Stimulated activated CD4-positive, alpha-beta T cell treated with anti-CD3 and anti-CD28 coated beads, Interleukin-15, amount 100 ng/mL, for 24 hours (primary cell): Measurements from ENCODE around the gene PEPD.

Experiments
- DNase-seq: peaks from one replicate; pipeline ENCODE4 v3.0.0-alpha.2; 2020

PEPD gene

DNA sequence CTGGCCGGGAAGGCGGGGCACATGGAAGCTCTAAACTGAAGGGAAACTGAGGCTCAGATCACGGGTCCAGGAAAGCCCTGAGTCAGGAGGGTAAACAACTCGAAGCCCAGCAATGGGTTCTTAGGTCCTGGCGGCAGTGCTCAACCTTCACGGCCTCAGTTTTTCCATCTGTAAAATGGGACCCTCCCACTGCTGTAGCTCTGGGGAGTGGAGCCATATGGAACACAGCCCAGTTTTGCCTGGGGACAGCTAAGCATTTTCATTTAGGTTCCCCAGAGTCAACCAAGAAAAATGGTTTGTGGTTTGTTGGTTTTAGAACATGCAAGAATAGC lies 117.7 kb downstream of the PEPD start:
- no peak for DNase-seq

DNA sequence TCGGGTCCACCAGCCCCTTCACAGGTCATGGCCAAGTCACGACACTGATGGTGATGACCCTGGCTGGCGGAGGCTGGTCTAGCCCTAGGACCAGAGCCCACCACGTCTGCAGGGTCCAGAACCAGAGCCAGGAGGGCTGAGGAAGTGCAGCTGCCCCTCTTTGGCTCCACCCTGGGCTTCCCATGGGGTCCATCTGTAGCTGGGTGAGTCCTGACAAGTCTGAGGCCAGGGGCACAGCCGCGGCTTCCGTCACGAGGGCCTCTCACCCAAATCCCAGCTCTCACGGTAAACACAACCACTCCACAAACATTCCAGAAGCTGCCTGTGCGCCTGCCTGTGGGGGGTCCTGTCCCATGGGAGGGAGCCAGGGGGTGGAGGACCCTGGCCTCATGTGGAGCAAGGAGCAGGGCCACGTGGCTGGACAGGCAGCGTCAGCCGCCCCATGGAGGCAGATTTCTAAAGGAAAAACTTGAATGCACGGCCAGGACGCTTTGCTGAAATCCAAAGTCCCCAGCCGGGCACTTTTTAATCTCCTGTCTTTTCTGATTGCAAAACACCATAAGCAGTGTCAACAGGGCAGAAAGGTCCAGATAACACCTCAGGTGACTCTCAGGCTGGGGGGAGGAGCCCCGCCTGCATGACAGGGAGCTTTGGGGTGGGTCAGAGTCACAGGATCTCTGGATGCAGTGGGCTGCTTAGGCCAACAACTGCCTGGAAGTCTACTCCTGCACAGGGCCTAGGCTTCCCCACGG lies 118.2 kb downstream of the PEPD start:
- DNase-seq = no peak

GRCh38 chr19:33402421-33403220 lies 119.0 kb downstream of the PEPD start:
- no peak for DNase-seq

DNA sequence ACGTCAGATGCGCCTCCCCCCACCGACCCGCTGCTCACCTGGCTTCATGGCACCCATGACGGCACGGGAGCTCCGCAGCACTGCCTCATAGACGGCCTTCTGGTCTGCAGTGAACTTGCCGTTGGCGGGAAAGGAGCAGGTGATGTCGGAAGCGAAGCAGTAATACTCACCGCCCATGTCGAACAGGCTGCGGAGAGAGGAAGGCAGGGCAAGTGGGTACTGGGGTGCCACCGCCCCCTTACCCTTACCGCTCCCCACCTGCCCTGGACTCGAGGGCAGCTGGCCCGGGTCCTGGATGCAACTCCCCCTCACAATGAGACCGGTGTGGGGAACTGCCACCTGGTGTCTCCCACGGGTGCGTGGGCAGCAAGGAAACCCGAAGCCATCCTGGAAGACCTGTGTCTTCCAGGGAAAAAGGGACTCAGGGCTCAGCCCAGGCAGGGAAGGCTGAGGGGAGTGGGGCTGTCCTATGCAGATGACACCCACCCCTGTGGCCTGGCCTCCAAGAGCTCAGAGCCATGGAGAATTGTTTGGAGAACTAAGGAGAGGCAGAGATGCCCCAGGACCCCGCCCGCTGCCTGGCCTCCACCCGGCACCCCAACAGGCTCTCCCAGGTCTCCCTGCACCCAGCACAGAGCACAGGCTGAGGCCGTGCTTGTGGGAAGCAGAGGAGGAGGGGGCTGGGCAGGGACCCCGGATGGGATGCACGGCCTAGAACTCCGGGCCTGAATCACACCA lies 119.7 kb downstream of the PEPD start:
- no peak for DNase-seq

DNA sequence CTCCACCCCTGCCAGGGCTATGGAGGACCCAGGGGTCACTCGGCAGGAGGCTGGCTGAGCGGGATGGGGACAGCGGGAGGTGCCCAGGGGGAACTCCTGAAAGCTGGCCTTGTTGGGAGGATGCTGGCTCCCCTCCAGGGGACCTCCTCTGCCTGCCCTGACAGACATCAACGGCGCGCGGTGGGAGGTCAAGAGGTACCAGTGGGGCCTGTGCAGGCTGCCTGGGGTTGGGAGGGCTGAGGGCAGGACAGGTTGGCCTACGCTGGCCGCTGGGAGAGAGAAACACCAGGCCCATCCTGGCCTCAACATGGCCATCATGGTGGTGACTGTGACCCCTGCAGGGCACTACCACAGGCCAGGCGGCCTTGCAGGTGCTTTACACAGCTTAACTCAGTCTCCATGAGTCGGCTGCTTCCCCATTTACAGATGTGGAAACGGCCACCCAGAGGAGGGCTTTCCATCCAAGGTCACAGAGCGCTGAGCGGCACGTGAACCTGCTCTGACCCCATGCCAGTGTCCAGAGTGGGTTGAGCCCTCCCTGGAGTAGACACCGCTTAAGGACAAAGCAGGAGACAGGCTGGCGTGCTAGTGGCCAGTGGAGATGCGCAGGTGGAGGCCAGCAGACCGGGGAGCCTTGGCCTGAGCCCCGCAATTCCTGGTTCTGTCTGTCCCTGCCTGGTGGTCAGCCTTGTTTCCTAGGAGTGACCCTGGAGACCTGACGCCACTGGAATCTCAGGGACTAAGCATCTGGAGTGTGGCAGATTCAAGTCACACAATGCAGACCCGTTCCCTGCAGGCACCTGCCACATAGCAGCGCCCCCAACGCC lies 120.5 kb downstream of the PEPD start:
- DNase-seq = no peak

DNA sequence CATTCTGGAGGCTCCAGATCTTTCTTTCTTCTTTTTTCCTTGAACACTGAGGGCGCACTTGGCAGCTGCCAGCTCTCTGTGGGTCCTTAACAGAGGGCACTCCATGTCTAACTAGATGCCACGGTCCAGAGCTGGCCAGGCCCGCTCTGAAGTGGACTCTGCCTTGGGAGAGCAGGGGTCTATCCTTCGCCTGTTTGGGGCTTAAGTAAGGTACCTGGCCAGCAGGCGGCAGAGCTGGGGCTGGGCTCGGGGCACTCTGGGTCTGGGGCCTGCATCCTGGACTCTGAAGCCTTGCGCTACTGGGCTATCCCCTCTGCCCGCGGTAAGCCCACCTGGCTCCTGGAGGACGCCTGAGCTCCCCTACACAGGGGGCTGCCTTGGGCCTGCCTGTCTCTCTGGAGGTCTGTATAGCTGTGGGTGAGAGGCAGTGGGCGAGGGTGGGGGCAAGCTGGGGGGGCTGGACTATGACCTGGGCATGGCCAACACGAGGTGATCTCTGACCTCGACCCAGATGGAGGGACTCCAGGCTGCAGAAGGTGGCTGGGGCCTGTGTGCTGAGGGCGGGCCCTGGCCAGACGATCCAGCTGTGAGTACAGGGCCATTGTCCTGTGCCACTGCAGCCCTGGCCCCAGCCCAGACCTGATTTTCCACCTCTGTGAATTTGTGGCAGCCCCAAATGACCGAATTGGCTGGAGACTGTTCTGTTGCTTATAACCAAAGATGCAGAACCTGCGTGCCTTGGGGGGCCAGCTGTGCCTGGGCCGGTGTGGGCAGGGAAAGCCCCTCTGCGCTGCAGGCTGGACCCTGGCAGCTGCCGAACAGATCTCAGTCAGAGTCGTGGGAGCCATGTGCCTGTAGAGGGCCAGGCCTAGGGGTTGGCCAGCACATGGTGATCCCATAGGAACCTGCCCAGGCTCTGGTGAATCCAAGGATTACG lies 121.6 kb downstream of the PEPD start:
- DNase-seq = no peak

GRCh38 chr19:33399081-33399744 lies 122.4 kb downstream of the PEPD start:
- no peak for DNase-seq

DNA sequence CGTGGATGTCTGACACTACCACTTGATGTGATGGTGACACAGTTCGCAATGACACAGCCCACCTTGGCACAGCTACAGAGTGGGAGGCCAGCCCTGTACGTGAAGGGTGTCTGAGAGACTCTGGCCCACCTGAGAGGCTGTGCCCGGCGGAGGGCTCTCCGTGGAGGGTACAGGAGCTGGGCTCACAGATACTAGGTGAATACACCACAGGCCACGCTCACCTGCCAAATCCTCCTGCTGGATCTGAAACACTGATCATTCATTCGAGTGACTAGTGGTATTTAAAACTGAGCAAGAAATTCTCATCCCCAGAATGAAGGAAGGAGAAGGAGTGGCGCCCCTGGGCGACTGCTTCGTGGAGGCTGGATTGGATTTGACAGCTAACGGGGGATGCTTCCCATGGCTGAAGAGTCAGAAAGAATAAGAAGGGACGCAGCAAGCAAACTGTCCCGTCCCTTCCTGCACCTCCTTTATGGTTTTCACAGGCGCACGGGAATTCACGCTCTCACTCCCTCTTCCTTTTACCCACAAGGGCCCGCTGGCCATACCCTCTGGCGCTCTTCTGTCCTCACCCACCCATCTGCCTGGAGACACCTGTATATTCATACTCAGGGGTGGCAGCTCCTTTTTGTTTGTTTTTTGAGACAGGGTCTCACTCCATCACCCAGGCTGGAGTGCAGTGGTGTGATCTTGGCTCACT lies 123.1 kb downstream of the PEPD start:
- DNase-seq = no peak

DNA sequence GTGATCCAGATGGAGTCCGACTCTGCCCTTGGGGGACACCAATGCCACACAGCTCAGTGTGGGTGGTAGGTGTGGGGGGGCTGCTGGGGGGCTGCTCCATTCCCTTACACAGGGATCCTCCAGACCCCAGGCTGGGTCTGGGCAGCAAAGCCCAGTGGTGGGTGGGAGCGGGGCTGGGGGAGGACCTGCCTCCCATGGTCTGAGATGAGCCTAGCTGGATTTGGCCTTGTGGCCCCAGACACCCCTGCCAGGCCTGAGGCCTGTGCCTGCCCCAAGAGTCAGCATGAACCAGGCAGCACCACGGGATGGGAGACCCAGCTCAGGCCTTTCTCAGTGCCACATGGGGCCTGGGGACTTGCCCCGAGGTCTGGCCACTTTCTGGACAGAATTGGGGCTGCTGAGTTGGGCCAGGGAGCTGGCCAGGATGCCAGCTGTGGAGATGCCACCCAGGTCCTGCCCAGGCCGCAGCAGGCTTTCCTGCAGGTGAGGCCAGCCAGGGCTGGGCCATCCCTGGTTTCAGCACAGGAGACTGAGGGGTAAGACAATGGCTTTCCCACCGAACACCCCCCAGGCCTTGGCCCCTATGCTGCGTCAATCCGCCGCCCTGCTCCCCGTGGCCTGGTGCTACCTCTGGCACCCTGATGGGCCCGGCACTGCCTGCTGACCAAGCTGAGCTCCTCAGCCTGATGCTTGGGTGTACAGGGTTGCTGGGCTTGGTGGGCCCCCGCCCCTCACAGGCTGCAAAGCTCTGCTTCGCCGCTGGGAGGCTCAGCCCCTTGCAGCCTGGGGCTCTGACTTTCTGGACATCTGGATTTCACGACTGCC lies 123.8 kb downstream of the PEPD start:
- no peak for DNase-seq

DNA sequence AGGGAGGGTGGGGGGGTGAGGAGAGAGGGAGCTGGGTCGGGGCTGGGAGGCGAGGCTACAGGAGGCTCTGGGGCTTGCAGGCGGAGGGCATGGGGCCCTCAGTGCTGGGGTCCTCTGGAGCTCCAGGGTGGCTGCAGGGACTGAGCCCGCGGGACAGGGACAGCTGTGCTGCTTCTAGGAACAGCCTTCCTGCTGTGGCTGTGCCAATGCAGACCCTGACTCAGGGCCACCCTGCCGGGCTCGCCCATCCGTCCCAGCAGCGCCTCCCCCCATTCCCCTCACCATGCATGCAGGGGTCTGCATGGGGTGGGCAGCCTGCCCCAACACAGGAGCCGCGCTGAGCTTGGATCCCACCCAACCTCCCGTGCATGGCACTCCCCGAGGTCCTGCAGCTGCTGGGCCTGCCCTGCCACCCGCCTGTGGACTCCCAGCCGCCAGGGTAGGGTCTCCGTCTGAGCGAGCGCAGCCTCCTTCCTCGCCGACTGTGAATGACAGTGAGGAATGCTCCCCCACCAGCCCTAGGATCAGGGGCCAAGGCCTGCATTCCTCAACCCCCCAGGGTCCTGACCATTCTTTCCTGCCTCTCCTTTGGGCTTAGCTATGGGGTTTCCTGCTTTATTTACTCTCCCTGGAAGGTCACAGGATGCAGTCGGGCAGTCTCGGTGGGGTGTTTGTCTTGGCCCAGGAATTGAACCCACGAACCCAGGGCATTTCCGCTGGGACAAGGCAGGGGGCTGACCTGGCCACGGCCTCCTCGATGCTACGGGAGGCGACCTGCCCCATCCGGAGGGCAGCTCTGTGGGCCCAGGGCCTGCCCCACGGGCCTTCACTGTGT lies 124.7 kb downstream of the PEPD start:
- no peak for DNase-seq

DNA sequence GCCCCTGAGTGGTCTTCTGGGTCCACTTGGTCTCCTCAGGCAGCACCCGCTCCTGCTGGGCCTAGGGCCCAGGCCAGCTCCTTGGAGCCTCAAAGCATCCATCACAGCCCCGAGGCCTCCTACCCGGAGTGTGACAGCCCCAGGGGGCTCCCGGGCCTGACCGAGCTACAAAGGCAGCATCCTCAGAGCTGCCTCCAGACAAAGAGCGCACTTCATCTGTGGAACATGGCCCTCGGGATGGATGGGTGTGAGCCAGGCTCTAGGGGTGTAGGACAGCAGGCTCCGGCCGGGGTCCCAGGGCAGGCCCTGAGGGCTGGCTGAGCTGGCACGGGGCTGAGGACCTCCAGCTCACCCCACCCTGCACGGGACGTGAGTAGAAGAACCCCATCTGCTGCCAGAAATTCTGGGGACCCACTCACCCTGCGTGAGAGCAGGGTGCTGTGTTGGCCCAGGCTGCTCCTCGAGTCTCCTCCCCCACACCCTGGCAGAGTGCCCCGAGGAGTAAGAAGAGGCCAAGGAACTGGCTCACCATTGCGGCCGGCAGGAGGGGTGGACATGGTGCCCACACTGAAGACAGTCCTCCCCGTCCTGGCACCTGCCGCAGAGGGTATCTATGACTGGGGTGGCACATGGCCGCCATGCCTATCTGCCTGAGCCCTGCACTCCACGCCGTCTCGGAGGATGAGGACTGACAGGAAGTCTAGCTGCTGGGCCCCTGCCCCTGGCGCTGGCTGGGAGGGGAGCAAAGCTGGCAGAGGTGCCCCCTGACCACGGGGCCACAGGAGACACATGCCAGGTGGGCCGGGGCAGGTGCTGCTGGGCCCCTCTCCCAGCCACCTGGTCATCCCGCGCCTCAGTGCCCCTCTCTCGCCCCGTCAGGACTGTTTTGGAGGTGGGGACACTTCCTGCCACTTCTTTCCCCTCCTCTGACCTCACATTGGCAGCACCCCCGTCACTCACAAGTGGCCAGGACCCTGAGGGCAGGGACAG lies 125.7 kb downstream of the PEPD start:
- no peak for DNase-seq

GRCh38 chr19:33394723-33395560 lies 126.6 kb downstream of the PEPD start:
- no peak for DNase-seq

DNA sequence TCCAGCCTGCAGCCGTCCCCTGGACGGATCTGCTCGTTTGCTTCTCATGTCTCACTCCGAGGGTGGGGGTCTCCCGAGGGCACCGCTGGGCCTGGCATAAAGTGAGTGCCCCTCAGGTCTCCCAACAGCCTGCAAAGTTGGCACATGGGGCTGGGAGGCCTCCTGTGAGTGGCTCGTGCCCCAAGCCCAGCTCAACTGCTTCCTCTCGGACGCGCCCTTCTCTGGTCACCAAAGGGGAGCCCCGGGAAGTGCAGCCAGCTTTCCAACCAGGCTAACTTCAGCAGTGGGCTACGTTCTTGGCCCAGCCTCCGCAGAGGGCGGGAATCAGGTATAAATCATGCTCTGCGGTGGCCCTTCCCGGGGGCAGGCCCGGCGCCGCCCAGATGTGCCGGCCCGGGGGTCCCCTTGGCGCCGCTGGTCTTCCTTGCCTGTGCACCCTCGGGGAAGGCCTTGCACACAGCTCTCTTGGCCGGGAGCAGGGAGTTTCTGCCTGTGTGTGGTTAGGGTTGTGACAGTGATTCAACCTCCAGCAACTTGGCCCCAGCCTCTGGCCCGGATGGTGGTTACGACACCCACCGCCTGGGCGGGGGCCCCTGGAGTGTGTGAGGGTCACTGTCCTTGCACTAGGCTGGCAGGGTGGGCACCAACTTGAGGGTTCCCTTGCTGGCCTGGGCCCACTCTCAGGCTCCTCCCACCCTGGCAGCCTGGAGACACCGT lies 127.4 kb downstream of the PEPD start:
- no peak for DNase-seq

GRCh38 chr19:33393286-33394005 lies 128.1 kb downstream of the PEPD start:
- DNase-seq = no peak
